Stomach (tissue), 4 donors: ENCODE results near the gene FBXW12.

ENCODE experiments used
- EP300 ChIP-seq: sonication (generic); formaldehyde crosslinking; IDR thresholded peaks from one replicate; pipeline ENCODE4 v1.6.1; 2017; ENCODE audit warnings: antibody characterized with exemption
- POLR2A ChIP-seq, 4 donors: fragments of 450-650 bp; IDR thresholded peaks; one replicate each; pipeline ENCODE4 v1.6.1; 2016; ENCODE audit warnings: antibody characterized with exemption in 4 of 4, control low read depth in 2 of 4, mild to moderate bottlenecking in 1 of 4, moderate library complexity in 1 of 4
- POLR2AphosphoS5 ChIP-seq, 3 donors: sonication (generic); formaldehyde crosslinking; IDR thresholded peaks; one replicate each; pipeline ENCODE4 v1.6.1; 2016; ENCODE audit warnings: antibody characterized with exemption in 3 of 3
- TF ChIP-seq, protein P1 (sequence below), 7 experiments: fragments of 450-650 bp in 4 of 7; fragments of 200-600 bp in 3 of 7; sonication (generic) in 3 of 7; IDR thresholded peaks; one replicate each; pipeline ENCODE4 v1.5.1; 2016 to 2019; ENCODE audit warnings: antibody characterized with exemption in 7 of 7, control low read depth in 2 of 7, mild to moderate bottlenecking in 1 of 7

GRCh38 chr3:48353987-48354386, 18.0 kb upstream of the FBXW12 start:
- TF ChIP-seq POLR2AphosphoS5 (IDR thresholded peaks at IDR 0.05) (no peak), POLR2A (IDR thresholded peaks at IDR 0.05) (no peak), EP300 (no peak)
- TF ChIP-seq, protein P1, sequence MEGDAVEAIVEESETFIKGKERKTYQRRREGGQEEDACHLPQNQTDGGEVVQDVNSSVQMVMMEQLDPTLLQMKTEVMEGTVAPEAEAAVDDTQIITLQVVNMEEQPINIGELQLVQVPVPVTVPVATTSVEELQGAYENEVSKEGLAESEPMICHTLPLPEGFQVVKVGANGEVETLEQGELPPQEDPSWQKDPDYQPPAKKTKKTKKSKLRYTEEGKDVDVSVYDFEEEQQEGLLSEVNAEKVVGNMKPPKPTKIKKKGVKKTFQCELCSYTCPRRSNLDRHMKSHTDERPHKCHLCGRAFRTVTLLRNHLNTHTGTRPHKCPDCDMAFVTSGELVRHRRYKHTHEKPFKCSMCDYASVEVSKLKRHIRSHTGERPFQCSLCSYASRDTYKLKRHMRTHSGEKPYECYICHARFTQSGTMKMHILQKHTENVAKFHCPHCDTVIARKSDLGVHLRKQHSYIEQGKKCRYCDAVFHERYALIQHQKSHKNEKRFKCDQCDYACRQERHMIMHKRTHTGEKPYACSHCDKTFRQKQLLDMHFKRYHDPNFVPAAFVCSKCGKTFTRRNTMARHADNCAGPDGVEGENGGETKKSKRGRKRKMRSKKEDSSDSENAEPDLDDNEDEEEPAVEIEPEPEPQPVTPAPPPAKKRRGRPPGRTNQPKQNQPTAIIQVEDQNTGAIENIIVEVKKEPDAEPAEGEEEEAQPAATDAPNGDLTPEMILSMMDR (IDR thresholded peaks at IDR 0.05) = no peak
